ENCODE results near the gene BTN3A1. TPM values are rescaled to one million over a fixed set of nuclear protein-coding genes. Genes with fewer than 3 reads are reported as not detected.
"Not testable (repeated sequence)": the region's sequence is repeated elsewhere in the genome, so short reads cannot be mapped to it uniquely, and the experiment has no call there.

The BTN3A1 gene
- 10 to 100 TPM; 27.2 to 29.0 TPM for total RNA-seq
- polyA plus RNA-seq (ENCODE audit: insufficient read length in 2 of 2): 10 to 100 TPM; 22.6 to 24.1 TPM
- long read RNA-seq, donor 1: 0 reads
- long read RNA-seq, donor 2: 0 reads
- long read RNA-seq, donor 3: 0 reads
- long read RNA-seq, donor 4, partial matches to known transcripts: 5 of 8 reads
- long read RNA-seq, donor 4, other reads (novel, unspliced or antisense): 0 of 8 reads

DNA sequence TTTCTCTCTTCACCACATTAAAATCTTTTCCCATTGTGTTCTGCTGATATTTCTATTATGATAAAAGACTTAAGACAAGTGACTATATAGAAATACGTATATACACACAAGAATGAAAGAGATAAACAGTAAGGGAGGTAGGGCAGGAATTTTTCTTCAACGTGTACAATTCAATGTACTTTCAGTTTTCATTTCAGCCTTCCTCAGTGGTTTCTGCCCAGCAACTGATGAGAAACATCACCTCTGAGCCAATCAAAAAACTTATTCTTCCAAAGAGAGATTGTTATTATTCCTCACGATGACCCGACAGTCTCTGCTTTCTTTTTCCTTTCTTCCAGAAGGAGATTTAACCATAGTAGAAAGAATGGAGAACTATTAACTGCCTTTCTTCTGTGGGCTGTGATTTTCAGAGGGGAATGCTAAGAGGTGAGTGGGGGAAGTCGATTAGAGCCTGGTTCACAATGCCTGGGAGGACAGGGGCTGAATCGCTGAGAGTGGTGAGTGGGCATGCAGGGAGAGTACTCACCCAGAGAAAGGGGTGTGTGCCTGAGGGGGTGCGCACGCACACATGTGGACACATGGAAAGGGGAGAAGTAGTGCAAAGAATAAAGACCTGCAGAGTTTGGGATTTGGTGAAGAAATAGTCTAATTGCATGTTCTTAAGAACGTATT, at the start of gene BTN3A1:
BTN3A1 (plus strand) TSS at position 289 of the 672 bp plus-strand sequence. CDS start 3,289 bp downstream, outside the sequence.
- WGBS (ENCODE audit: insufficient coverage): 0% methylated on average over 3 of the region's 9 CpGs
- peak; percentile 67 to 95 (median 83) for DNase-seq (ENCODE audit: low read depth in 4 of 6, low spot score in 6 of 6)
- peak within 1 kb of the TSS; percentile 72 for H3K4me3 ChIP-seq (ENCODE audit: low read depth, low read length)

DNA sequence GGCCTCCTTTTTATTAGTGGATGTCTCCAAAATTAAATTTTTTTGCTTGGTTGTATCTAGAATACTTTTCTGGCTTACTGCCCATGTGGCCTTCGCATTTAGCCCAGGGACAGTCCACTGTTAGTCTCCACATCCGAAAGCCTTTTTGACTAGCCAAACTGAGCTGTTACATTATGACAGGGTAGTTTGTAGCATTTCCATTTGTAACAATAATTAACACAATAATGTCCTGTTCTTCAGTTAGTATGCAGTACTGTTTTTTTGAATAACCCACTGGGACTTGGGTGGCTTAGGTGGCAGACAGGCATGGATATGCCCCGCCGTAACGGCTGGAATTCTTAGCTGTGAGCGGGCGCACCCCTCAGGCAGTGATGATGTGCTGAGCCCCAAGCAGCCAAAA, 49.8 kb upstream of the BTN3A1 start:
- no peaks in the 10 kb centered on the region for H3K27me3 ChIP-seq (ENCODE audit: control insufficient read depth, insufficient read depth, low read length)
- no peaks in the 10 kb centered on the region for H3K4me1 ChIP-seq (ENCODE audit: control insufficient read depth, insufficient read depth, low read length)
- 100% methylated on average over 6 of the region's 7 CpGs for WGBS (ENCODE audit: insufficient coverage)
- DNase-seq (ENCODE audit: low read depth in 4 of 6, low spot score in 6 of 6): no peak
- H3K27ac ChIP-seq (ENCODE audit: low read depth, low read length): no peak overlapping the region
- H3K4me3 ChIP-seq (ENCODE audit: low read depth, low read length): no peak overlapping the region
- no peaks in the 10 kb centered on the region for H3K36me3 ChIP-seq (ENCODE audit: control insufficient read depth, insufficient read depth, low read length)
- H3K9me3 ChIP-seq (ENCODE audit: control insufficient read depth, insufficient read depth, low read length): no peaks in the 10 kb centered on the region

More for the DNA sequence above, at the start of gene BTN3A1:
- Histone ChIP-seq H3K27me3 (ENCODE audit: control insufficient read depth, insufficient read depth, low read length) (no peaks in the 10 kb centered on the region), H3K27ac (ENCODE audit: low read depth, low read length) (peak within 1 kb of the TSS; percentile 93), H3K36me3 (ENCODE audit: control insufficient read depth, insufficient read depth, low read length) (no peaks in the 10 kb centered on the region), H3K4me1 (ENCODE audit: control insufficient read depth, insufficient read depth, low read length) (no peaks in the 10 kb centered on the region), H3K9me3 (ENCODE audit: control insufficient read depth, insufficient read depth, low read length) (no peaks in the 10 kb centered on the region)

DNA sequence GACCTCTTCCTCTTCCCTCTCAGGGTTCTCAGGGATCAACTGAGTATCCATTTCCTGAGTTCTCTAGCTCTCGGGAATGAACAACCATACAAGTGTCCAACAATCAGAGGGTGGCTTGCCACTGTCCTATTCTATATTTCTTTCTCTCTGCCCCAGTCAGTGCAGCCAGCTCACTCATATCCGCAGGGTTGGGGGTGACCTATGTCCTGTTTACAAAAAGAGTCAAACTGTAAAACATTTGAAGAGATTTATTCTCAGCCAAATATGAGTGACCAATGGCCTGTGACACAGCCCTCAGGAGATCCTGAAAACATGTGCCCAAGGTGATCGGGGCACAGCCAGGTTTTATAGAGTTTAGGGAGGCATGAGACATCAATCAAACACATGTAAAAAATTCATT, 47.9 kb upstream of the BTN3A1 start:
- H3K27ac ChIP-seq (ENCODE audit: low read depth, low read length): no peak overlapping the region
- no peaks in the 10 kb centered on the region for H3K4me1 ChIP-seq (ENCODE audit: control insufficient read depth, insufficient read depth, low read length)
- WGBS (ENCODE audit: insufficient coverage): 65% methylated on average over 2 of the region's 3 CpGs
- no peaks in the 10 kb centered on the region for H3K36me3 ChIP-seq (ENCODE audit: control insufficient read depth, insufficient read depth, low read length)
- DNase-seq (ENCODE audit: low read depth in 4 of 6, low spot score in 6 of 6): no peak
- H3K9me3 ChIP-seq (ENCODE audit: control insufficient read depth, insufficient read depth, low read length): no peaks in the 10 kb centered on the region
- no peak overlapping the region for H3K4me3 ChIP-seq (ENCODE audit: low read depth, low read length)
- H3K27me3 ChIP-seq (ENCODE audit: control insufficient read depth, insufficient read depth, low read length): no peaks in the 10 kb centered on the region

GRCh38 chr6:26355366-26355765, 46.7 kb upstream of the BTN3A1 start:
- no peak for DNase-seq (ENCODE audit: low read depth in 4 of 6, low spot score in 6 of 6)
- H3K9me3 ChIP-seq (ENCODE audit: control insufficient read depth, insufficient read depth, low read length): no peaks in the 10 kb centered on the region
- no peak overlapping the region for H3K4me3 ChIP-seq (ENCODE audit: low read depth, low read length)
- H3K27ac ChIP-seq (ENCODE audit: low read depth, low read length): no peak overlapping the region
- H3K36me3 ChIP-seq (ENCODE audit: control insufficient read depth, insufficient read depth, low read length): no peaks in the 10 kb centered on the region
- H3K4me1 ChIP-seq (ENCODE audit: control insufficient read depth, insufficient read depth, low read length): no peaks in the 10 kb centered on the region
- H3K27me3 ChIP-seq (ENCODE audit: control insufficient read depth, insufficient read depth, low read length): no peaks in the 10 kb centered on the region

DNA sequence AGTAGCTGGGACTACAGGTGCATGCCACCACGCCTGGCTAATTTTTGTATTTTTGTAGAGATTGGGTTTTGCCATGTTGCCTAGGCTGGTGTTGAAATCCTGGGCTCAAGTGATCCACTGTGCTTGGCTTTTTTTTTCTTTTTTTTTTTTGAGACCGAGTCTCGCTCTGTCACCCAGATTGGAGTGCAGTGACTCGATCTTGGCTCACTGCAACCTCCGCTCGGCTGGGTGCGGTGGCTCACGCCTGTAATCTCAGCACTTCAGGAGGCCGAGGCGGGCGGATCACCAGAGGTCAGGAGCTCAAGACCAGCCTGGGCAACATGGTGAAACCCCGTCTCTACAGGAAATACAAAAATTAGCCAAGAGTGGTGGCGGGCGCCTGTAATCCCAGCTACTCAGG, 44.5 kb upstream of the BTN3A1 start:
- not testable (repeated sequence) for DNase-seq (ENCODE audit: low read depth in 4 of 6, low spot score in 6 of 6); H3K27ac ChIP-seq (ENCODE audit: low read depth, low read length); H3K4me3 ChIP-seq (ENCODE audit: low read depth, low read length); H3K36me3 ChIP-seq (ENCODE audit: control insufficient read depth, insufficient read depth, low read length); H3K27me3 ChIP-seq (ENCODE audit: control insufficient read depth, insufficient read depth, low read length); H3K4me1 ChIP-seq (ENCODE audit: control insufficient read depth, insufficient read depth, low read length); H3K9me3 ChIP-seq (ENCODE audit: control insufficient read depth, insufficient read depth, low read length)
- WGBS (ENCODE audit: insufficient coverage): 94% methylated on average over 11 of the region's 14 CpGs

DNA sequence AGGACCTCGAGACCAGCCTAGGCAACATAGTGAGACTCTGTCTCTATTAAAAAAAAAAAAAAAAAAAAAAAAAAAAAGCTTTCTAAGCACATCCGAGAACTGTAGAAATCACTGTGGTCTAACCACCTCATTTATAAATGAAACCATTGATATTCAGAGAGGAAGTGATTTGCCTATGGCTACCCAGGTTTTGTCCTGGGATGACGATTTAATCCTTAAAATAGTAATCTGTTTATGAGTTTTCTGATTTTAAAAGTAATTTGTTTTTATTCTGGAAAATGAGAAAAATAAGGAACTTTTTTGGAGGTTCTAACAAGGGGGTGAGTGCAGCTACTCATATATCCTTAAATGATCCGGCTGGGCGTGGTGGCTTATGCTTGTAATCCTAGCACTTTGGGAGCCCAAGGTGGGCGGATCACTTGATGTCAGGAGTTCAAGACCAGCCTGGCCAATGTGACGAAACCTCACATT, 43.5 kb upstream of the BTN3A1 start:
- Histone ChIP-seq H3K27me3 (ENCODE audit: control insufficient read depth, insufficient read depth, low read length) (no peaks in the 10 kb centered on the region), H3K4me1 (ENCODE audit: control insufficient read depth, insufficient read depth, low read length) (no peaks in the 10 kb centered on the region), H3K9me3 (ENCODE audit: control insufficient read depth, insufficient read depth, low read length) (no peaks in the 10 kb centered on the region), H3K4me3 (ENCODE audit: low read depth, low read length) (no peak overlapping the region), H3K36me3 (ENCODE audit: control insufficient read depth, insufficient read depth, low read length) (no peaks in the 10 kb centered on the region), H3K27ac (ENCODE audit: low read depth, low read length) (no peak overlapping the region)
- no peak for DNase-seq (ENCODE audit: low read depth in 4 of 6, low spot score in 6 of 6)
- 90% methylated on average over 2 of the region's 7 CpGs for WGBS (ENCODE audit: insufficient coverage)

- Histone ChIP-seq H3K4me3 (ENCODE audit: low read depth, low read length) (no peak overlapping the region), H3K4me1 (ENCODE audit: control insufficient read depth, insufficient read depth, low read length) (no peaks in the 10 kb centered on the region), H3K36me3 (ENCODE audit: control insufficient read depth, insufficient read depth, low read length) (no peaks in the 10 kb centered on the region), H3K9me3 (ENCODE audit: control insufficient read depth, insufficient read depth, low read length) (no peaks in the 10 kb centered on the region), H3K27ac (ENCODE audit: low read depth, low read length) (no peak overlapping the region), H3K27me3 (ENCODE audit: control insufficient read depth, insufficient read depth, low read length) (no peaks in the 10 kb centered on the region)
- no peak for DNase-seq (ENCODE audit: low read depth in 4 of 6, low spot score in 6 of 6)
- WGBS (ENCODE audit: insufficient coverage): no CpG with 5 or more reads among the region's 5 CpGs
These were observed 42.3 kb upstream of the BTN3A1 start for GRCh38 chr6:26359765-26360164.

DNA sequence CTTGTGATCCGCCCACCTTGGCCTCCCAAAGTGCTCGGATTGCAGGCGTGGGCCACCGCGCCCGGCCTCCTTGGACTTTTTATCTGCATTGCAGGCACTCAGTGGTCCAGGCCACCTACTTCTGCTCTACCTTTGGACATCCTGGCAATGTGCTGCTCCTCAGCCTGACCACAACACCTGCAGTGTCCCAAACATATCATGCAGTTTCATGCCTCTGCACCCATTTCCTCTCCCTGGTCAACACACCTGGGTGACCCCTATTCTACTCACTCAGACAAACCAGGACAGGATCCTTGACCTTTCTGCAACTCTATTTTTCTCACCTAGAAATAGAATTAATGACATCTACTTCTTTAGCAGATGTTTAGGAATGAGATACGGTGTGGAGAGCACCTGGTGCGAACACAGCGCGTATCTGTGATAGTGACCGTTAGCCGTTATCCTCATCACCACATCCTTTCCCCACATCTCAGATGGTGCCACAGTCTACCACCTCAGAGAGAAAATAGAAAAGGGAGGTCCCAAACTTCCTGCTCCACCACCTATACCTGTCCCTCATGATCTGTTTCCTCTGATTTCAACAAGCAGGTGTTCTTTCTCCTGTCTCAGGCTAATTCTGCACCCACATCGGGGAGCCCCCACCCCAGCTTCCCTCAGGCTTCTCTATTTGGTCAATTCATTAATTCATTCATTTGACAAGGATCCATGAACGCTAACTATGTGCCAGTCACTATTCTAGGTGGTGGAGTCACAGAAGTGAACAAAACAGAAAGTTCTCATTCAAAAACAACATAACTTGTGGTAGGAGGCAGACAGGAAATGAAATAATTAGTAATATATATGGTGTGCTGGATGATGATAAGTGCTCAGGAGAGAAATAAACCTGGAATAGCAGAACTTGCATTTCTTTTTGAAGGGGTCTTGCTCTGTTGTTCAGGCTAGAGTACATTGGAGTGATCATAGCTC, 41.3 kb upstream of the BTN3A1 start:
- no peak for DNase-seq (ENCODE audit: low read depth in 4 of 6, low spot score in 6 of 6)
- Histone ChIP-seq H3K4me1 (ENCODE audit: control insufficient read depth, insufficient read depth, low read length) (no peaks in the 10 kb centered on the region), H3K27ac (ENCODE audit: low read depth, low read length) (no peak overlapping the region), H3K36me3 (ENCODE audit: control insufficient read depth, insufficient read depth, low read length) (no peaks in the 10 kb centered on the region), H3K27me3 (ENCODE audit: control insufficient read depth, insufficient read depth, low read length) (no peaks in the 10 kb centered on the region), H3K4me3 (ENCODE audit: low read depth, low read length) (no peak overlapping the region), H3K9me3 (ENCODE audit: control insufficient read depth, insufficient read depth, low read length) (no peaks in the 10 kb centered on the region)
- 96% methylated on average over 6 of the region's 14 CpGs for WGBS (ENCODE audit: insufficient coverage)

GRCh38 chr6:26361544-26361943, 40.5 kb upstream of the BTN3A1 start:
- no peak for DNase-seq (ENCODE audit: low read depth in 4 of 6, low spot score in 6 of 6)
- no peak overlapping the region for H3K27ac ChIP-seq (ENCODE audit: low read depth, low read length)
- H3K4me3 ChIP-seq (ENCODE audit: low read depth, low read length): no peak overlapping the region
- no peaks in the 10 kb centered on the region for H3K9me3 ChIP-seq (ENCODE audit: control insufficient read depth, insufficient read depth, low read length)
- H3K36me3 ChIP-seq (ENCODE audit: control insufficient read depth, insufficient read depth, low read length): no peaks in the 10 kb centered on the region
- WGBS (ENCODE audit: insufficient coverage): 89% methylated on average over 5 of the region's 5 CpGs
- H3K4me1 ChIP-seq (ENCODE audit: control insufficient read depth, insufficient read depth, low read length): no peaks in the 10 kb centered on the region
- H3K27me3 ChIP-seq (ENCODE audit: control insufficient read depth, insufficient read depth, low read length): no peaks in the 10 kb centered on the region
